Fibroblast of lung (primary cell): ENCODE measurements around the gene HID1. TPM values are rescaled to one million over a fixed set of nuclear protein-coding genes. Genes with fewer than 3 reads are reported as not detected.

Source experiments
- DNase-seq, 2 donors: peaks; one replicate each; pipeline versions ENCODE4 v3.0.0 to v3.0.0-alpha.2; 2010; ENCODE audit warnings: low read depth in 2 of 2
- H2AFZ ChIP-seq: 2 replicates; pipeline ENCODE4 v1.5.1; 2012; ENCODE audit warnings: low read length, control low read depth, inconsistent platforms
- H3K27ac ChIP-seq: 2 replicates; pipeline ENCODE4 v1.5.1; 2011; ENCODE audit warnings: low read length, control low read depth; ENCODE audit not compliant: insufficient read depth
- H3K27me3 ChIP-seq: 2 replicates; pipeline ENCODE4 v1.5.1; 2011; ENCODE audit warnings: mild to moderate bottlenecking, low read length; ENCODE audit not compliant: control insufficient read depth, insufficient read depth
- H3K36me3 ChIP-seq: 2 replicates; pipeline ENCODE4 v1.5.1; 2011; ENCODE audit warnings: low read length; ENCODE audit not compliant: control insufficient read depth, insufficient read depth
- H3K4me1 ChIP-seq: 2 replicates; pipeline ENCODE4 v1.5.1; 2011; ENCODE audit warnings: low read length; ENCODE audit not compliant: control insufficient read depth, insufficient read depth; ENCODE audit errors: extremely low read depth
- H3K4me2 ChIP-seq: 2 replicates; pipeline ENCODE4 v1.5.1; 2011; ENCODE audit warnings: low read length, control low read depth; ENCODE audit not compliant: insufficient read depth; ENCODE audit errors: extremely low read depth
- H3K4me3 ChIP-seq, 4 experiments: fragments of 200-600 bp in 1 of 4; sonication (generic) in 1 of 4; replicated peaks in 1 of 4; 2 replicates each; pipeline ENCODE4 v1.5.1; 2011 to 2016; ENCODE audit warnings: low read length in 4 of 4, low read depth in 3 of 4, mild to moderate bottlenecking in 3 of 4, control low read depth in 2 of 4, inconsistent platforms in 1 of 4, mixed read lengths in 1 of 4; ENCODE audit not compliant: insufficient read depth in 1 of 4; ENCODE audit errors: control extremely low read depth in 1 of 4
- H3K79me2 ChIP-seq: 2 replicates; pipeline ENCODE4 v1.5.1; 2012; ENCODE audit warnings: mild to moderate bottlenecking, low read length, inconsistent platforms; ENCODE audit not compliant: control insufficient read depth, insufficient read depth
- H3K9ac ChIP-seq: 2 replicates; pipeline ENCODE4 v1.5.1; 2011; ENCODE audit warnings: mild to moderate bottlenecking, low read length, control low read depth; ENCODE audit not compliant: insufficient read depth
- H3K9me3 ChIP-seq: 2 replicates; pipeline ENCODE4 v1.5.1; 2012; ENCODE audit warnings: low read depth, low read length; ENCODE audit not compliant: control insufficient read depth, insufficient read depth
- H4K20me1 ChIP-seq: 2 replicates; pipeline ENCODE4 v1.5.1; 2011; ENCODE audit warnings: low read length; ENCODE audit not compliant: control insufficient read depth, insufficient read depth; ENCODE audit errors: extremely low read depth
- CTCF ChIP-seq, 2 donors: IDR thresholded peaks in 1 of 2; conservative IDR thresholded peaks in 1 of 2; 1 replicate in 1 of 2; 2 replicates in 1 of 2; pipeline ENCODE4 v1.5.1; 2011 to 2012; ENCODE audit warnings: low read length in 2 of 2, control low read depth in 1 of 2, inconsistent platforms in 1 of 2, low read depth in 1 of 2, mild to moderate bottlenecking in 1 of 2
- EZH2 ChIP-seq: IDR thresholded peaks from 2 replicates; pipeline ENCODE4 v1.5.1; 2012; ENCODE audit warnings: low read length, control low read depth, mild to moderate bottlenecking; ENCODE audit errors: missing control alignments
- polyA plus RNA-seq, 2 donors: library from polyadenylated mRNA; depleted of rRNA in 1 of 2; stranded (reverse) in 1 of 2; unstranded in 1 of 2; fragments of >200 nt; gene quantifications; 2 replicates each; pipeline ENCODE4 v1.2.1, GENCODE V29; 2011 to 2012; ENCODE audit warnings: missing spikeins in 1 of 2
- total RNA-seq: library from RNA; depleted of rRNA; stranded (reverse); fragments of >200 nt; gene quantifications from 2 replicates; pipeline ENCODE4 v1.2.1, GENCODE V29; 2014

The HID1 gene
- total and polyA plus RNA-seq, 2 donors (not counting 1 experiment from before 2014, with no cell fraction given) = 0.17 to 0.23 TPM

- Histone ChIP-seq H3K9ac (no peak within 1 kb of the TSS), H4K20me1 (no peaks in the 10 kb centered on the region), H3K4me2 (no peak within 1 kb of the TSS), H3K9me3 (no peaks in the 10 kb centered on the region), H3K36me3 (no peaks in the 10 kb centered on the region), H3K4me1 (no peaks in the 10 kb centered on the region), H3K27ac (no peak within 1 kb of the TSS), H3K4me3 (no peak within 1 kb of the TSS), H2AFZ (no peak within 1 kb of the TSS), H3K79me2 (no peaks in the 10 kb centered on the region), H3K27me3 (peaks cover 51% of the 10 kb centered on the region)
- TF ChIP-seq EZH2 (peak; percentile 85), CTCF (conservative IDR thresholded peaks at IDR 0.05 in 1 of 2, IDR thresholded peaks at IDR 0.05 in 1 of 2; ENCODE audit: low read depth in 1 of 2, low read length in 2 of 2) (no peak)
- peak in 1 of 2 donors; percentile 4 for DNase-seq
These were observed 49.6 kb downstream of the HID1 start, which contains the start of gene USH1G for GRCh38 chr17:74922694-74923537. TSS of gene USH1G (minus strand) at chr17:74923255. CDS start at chr17:74923073, 182 bp downstream.

GRCh38 chr17:74922172-74922571, 50.4 kb downstream of the HID1 start:
- Histone ChIP-seq H3K27ac (no peak overlapping the region), H3K27me3 (peaks cover 47% of the 10 kb centered on the region), H3K9ac (no peak overlapping the region), H3K4me1 (no peaks in the 10 kb centered on the region), H3K4me3 (no peak overlapping the region), H4K20me1 (no peaks in the 10 kb centered on the region), H2AFZ (no peak overlapping the region), H3K9me3 (no peaks in the 10 kb centered on the region), H3K4me2 (no peak overlapping the region), H3K79me2 (no peaks in the 10 kb centered on the region), H3K36me3 (no peaks in the 10 kb centered on the region)
- no peak for DNase-seq
- TF ChIP-seq CTCF (conservative IDR thresholded peaks at IDR 0.05 in 1 of 2, IDR thresholded peaks at IDR 0.05 in 1 of 2; ENCODE audit: low read depth in 1 of 2, low read length in 2 of 2) (no peak), EZH2 (peak; percentile 28)

GRCh38 chr17:74921769-74922168, 50.8 kb downstream of the HID1 start:
- no peaks in the 10 kb centered on the region for H3K9me3 ChIP-seq
- H3K4me2 ChIP-seq = no peak overlapping the region
- no peak overlapping the region for H3K27ac ChIP-seq
- no peak overlapping the region for H3K4me3 ChIP-seq
- no peaks in the 10 kb centered on the region for H4K20me1 ChIP-seq
- H2AFZ ChIP-seq = no peak overlapping the region
- no peaks in the 10 kb centered on the region for H3K4me1 ChIP-seq
- no peaks in the 10 kb centered on the region for H3K36me3 ChIP-seq
- no peak overlapping the region for H3K9ac ChIP-seq
- TF ChIP-seq CTCF (conservative IDR thresholded peaks at IDR 0.05 in 1 of 2, IDR thresholded peaks at IDR 0.05 in 1 of 2; ENCODE audit: low read depth in 1 of 2, low read length in 2 of 2) = no peak
- no peak for TF ChIP-seq EZH2
- no peaks in the 10 kb centered on the region for H3K79me2 ChIP-seq
- H3K27me3 ChIP-seq = peaks cover 47% of the 10 kb centered on the region
- DNase-seq = no peak
